ENCODE data around the gene ADARB1. TPM values are rescaled to one million over a fixed set of nuclear protein-coding genes. Genes with fewer than 3 reads are reported as not detected.

The ADARB1 gene
- total and polyA plus RNA-seq, 2 experiments from 2014 or later: 4.8 to 14.8 TPM

DNA sequence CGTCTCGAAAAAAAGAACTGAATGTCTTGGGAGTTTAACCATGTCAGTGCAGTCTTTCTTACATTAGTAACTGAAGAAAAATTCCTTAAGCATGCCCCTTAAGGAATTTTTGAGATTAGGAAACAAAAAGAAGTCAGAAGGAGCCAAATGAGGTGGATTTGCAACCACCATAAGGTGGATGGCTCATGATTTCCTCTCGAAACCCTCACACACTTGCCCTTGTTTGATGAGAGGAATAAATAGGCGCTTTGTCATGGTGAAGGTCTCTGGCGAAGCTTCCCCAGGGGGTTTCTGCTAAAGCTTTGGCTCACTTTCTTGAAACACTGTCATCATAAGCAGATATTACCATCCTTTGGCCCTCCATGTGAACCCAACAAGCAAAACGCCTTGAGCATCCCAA is 145.1 kb downstream of the ADARB1 start (continued):
- TF ChIP-seq, protein P1, sequence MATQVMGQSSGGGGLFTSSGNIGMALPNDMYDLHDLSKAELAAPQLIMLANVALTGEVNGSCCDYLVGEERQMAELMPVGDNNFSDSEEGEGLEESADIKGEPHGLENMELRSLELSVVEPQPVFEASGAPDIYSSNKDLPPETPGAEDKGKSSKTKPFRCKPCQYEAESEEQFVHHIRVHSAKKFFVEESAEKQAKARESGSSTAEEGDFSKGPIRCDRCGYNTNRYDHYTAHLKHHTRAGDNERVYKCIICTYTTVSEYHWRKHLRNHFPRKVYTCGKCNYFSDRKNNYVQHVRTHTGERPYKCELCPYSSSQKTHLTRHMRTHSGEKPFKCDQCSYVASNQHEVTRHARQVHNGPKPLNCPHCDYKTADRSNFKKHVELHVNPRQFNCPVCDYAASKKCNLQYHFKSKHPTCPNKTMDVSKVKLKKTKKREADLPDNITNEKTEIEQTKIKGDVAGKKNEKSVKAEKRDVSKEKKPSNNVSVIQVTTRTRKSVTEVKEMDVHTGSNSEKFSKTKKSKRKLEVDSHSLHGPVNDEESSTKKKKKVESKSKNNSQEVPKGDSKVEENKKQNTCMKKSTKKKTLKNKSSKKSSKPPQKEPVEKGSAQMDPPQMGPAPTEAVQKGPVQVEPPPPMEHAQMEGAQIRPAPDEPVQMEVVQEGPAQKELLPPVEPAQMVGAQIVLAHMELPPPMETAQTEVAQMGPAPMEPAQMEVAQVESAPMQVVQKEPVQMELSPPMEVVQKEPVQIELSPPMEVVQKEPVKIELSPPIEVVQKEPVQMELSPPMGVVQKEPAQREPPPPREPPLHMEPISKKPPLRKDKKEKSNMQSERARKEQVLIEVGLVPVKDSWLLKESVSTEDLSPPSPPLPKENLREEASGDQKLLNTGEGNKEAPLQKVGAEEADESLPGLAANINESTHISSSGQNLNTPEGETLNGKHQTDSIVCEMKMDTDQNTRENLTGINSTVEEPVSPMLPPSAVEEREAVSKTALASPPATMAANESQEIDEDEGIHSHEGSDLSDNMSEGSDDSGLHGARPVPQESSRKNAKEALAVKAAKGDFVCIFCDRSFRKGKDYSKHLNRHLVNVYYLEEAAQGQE (IDR thresholded peaks at IDR 0.05; ENCODE audit: unreplicated experiment): no peak
- TF ChIP-seq, protein P2, sequence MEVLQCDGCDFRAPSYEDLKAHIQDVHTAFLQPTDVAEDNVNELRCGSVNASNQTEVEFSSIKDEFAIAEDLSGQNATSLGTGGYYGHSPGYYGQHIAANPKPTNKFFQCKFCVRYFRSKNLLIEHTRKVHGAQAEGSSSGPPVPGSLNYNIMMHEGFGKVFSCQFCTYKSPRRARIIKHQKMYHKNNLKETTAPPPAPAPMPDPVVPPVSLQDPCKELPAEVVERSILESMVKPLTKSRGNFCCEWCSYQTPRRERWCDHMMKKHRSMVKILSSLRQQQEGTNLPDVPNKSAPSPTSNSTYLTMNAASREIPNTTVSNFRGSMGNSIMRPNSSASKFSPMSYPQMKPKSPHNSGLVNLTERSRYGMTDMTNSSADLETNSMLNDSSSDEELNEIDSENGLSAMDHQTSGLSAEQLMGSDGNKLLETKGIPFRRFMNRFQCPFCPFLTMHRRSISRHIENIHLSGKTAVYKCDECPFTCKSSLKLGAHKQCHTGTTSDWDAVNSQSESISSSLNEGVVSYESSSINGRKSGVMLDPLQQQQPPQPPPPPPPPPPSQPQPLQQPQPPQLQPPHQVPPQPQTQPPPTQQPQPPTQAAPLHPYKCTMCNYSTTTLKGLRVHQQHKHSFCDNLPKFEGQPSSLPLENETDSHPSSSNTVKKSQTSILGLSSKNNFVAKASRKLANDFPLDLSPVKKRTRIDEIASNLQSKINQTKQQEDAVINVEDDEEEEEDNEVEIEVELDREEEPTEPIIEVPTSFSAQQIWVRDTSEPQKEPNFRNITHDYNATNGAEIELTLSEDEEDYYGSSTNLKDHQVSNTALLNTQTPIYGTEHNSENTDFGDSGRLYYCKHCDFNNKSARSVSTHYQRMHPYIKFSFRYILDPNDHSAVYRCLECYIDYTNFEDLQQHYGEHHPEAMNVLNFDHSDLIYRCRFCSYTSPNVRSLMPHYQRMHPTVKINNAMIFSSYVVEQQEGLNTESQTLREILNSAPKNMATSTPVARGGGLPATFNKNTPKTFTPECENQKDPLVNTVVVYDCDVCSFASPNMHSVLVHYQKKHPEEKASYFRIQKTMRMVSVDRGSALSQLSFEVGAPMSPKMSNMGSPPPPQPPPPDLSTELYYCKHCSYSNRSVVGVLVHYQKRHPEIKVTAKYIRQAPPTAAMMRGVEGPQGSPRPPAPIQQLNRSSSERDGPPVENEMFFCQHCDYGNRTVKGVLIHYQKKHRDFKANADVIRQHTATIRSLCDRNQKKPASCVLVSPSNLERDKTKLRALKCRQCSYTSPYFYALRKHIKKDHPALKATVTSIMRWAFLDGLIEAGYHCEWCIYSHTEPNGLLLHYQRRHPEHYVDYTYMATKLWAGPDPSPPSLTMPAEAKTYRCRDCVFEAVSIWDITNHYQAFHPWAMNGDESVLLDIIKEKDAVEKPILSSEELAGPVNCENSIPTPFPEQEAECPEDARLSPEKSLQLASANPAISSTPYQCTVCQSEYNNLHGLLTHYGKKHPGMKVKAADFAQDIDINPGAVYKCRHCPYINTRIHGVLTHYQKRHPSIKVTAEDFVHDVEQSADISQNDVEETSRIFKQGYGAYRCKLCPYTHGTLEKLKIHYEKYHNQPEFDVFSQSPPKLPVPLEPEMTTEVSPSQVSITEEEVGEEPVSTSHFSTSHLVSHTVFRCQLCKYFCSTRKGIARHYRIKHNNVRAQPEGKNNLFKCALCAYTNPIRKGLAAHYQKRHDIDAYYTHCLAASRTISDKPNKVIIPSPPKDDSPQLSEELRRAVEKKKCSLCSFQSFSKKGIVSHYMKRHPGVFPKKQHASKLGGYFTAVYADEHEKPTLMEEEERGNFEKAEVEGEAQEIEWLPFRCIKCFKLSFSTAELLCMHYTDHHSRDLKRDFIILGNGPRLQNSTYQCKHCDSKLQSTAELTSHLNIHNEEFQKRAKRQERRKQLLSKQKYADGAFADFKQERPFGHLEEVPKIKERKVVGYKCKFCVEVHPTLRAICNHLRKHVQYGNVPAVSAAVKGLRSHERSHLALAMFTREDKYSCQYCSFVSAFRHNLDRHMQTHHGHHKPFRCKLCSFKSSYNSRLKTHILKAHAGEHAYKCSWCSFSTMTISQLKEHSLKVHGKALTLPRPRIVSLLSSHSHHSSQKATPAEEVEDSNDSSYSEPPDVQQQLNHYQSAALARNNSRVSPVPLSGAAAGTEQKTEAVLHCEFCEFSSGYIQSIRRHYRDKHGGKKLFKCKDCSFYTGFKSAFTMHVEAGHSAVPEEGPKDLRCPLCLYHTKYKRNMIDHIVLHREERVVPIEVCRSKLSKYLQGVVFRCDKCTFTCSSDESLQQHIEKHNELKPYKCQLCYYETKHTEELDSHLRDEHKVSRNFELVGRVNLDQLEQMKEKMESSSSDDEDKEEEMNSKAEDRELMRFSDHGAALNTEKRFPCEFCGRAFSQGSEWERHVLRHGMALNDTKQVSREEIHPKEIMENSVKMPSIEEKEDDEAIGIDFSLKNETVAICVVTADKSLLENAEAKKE (CRISPR knock-in tag; IDR thresholded peaks at IDR 0.05): no peak
- TF ChIP-seq POLR2AphosphoS5 (IDR thresholded peaks at IDR 0.05; ENCODE audit: low read depth): no peak

DNA sequence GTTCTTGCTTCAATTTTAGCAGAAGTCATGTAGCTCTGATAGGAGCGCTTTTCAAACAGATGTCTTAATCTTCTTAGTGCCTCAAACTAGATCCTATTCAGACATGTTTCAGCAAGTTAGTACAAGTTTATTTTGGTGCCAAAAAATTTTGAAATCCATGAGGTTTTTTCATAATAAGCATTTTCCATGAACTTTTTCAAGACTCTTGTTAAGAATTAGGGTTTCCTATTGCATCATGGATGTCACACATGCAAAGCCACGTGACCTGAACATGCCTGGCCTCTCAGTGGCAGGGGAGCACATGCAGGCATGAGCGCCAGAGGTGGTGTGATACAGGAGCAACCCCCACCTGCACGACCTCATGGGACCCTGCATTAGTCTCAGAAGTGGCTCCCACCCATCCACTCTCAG is 145.7 kb downstream of the ADARB1 start:
- H3K4me1 Mint-ChIP-seq: peaks cover 5% of the 10 kb centered on the region
- Histone ChIP-seq H3K79me2 (replicated peaks; ENCODE audit: insufficient read depth) (no peaks in the 10 kb centered on the region), H3K27me3 (ENCODE audit: insufficient read depth) (no peaks in the 10 kb centered on the region), H3K4me2 (no peak overlapping the region), H3K9me2 (ENCODE audit: insufficient read depth) (peaks cover 5% of the 10 kb centered on the region; the same call in 1 of the 2 replicates), H3K4me1 (ENCODE audit: insufficient read depth) (0 out of 2 replicates have a peak, but pooled peaks cover 7% of the 10 kb centered on the region), H3K27ac (ENCODE audit: low read depth) (no peak overlapping the region), H2AFZ (no peak overlapping the region), H3K4me3 (no peak overlapping the region), H3K36me3 (ENCODE audit: insufficient read depth) (no peaks in the 10 kb centered on the region; the same call in 1 of the 2 replicates), H4K20me1 (replicated peaks; ENCODE audit: insufficient read depth) (no peaks in the 10 kb centered on the region), H3F3A (replicated peaks; ENCODE audit: low read depth) (no peaks in the 10 kb centered on the region)
- no peak overlapping the region; the same call in 1 of the 2 replicates for H3K27ac Mint-ChIP-seq
- peaks cover 21% of the 10 kb centered on the region for H3K9me3 Mint-ChIP-seq
- ATAC-seq (no peak), DNase-seq (ENCODE audit: low spot score) (no peak)
- H3K4me3 Mint-ChIP-seq: no peak overlapping the region
- peaks cover 5% of the 10 kb centered on the region; the same call in 2 of the 3 replicates for H3K36me3 Mint-ChIP-seq (ENCODE audit: low read depth)
- peaks cover 11% of the 10 kb centered on the region for H3K27me3 Mint-ChIP-seq (ENCODE audit: insufficient read depth, low read depth, poor library complexity)
- TF ChIP-seq ZNF114 (CRISPR knock-in tag; IDR thresholded peaks at IDR 0.05) (no peak), CREB1 (CRISPR knock-in tag; IDR thresholded peaks at IDR 0.05; ENCODE audit: low read depth) (no peak), EZH2phosphoT487 (IDR thresholded peaks at IDR 0.05; ENCODE audit: unreplicated experiment) (no peak), STAT1 (IDR thresholded peaks at IDR 0.05; ENCODE audit: unreplicated experiment) (no peak)
- TF ChIP-seq, protein P3, sequence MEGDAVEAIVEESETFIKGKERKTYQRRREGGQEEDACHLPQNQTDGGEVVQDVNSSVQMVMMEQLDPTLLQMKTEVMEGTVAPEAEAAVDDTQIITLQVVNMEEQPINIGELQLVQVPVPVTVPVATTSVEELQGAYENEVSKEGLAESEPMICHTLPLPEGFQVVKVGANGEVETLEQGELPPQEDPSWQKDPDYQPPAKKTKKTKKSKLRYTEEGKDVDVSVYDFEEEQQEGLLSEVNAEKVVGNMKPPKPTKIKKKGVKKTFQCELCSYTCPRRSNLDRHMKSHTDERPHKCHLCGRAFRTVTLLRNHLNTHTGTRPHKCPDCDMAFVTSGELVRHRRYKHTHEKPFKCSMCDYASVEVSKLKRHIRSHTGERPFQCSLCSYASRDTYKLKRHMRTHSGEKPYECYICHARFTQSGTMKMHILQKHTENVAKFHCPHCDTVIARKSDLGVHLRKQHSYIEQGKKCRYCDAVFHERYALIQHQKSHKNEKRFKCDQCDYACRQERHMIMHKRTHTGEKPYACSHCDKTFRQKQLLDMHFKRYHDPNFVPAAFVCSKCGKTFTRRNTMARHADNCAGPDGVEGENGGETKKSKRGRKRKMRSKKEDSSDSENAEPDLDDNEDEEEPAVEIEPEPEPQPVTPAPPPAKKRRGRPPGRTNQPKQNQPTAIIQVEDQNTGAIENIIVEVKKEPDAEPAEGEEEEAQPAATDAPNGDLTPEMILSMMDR (conservative IDR thresholded peaks at IDR 0.05; ENCODE audit: low read depth in 2 of 2): no peak
